ENCODE results near the gene DNASE1L1. TPM values are rescaled to one million over a fixed set of nuclear protein-coding genes. Genes with fewer than 3 reads are reported as not detected.

DNASE1L1 gene
- total RNA-seq, 1 donor from 2014 or later, result 35.1 TPM

DNA sequence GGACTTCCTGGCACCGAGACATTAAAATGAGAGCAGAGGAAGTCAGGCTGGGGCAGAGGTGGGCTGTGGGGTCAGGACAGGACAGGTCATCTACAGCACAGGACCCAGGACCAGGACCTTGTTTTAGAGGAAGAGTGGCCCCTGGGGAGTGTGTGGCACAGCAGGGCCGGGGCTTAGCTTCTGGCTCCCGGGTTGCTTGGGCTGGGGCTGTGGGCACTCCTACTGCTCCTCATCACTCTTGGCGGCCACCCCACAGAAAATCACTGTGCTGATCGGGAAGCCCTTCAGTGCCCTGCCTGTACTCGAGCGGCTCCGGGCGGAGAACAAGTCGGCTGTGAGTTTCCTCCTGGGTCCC lies 11.3 kb upstream of the DNASE1L1 start:
- H2AFZ ChIP-seq (ENCODE audit: low read depth, low read length), result no peak overlapping the region
- no peaks in the 10 kb centered on the region for H3K36me3 Mint-ChIP-seq (ENCODE audit: low read depth, unreplicated experiment)
- H3K27me3 Mint-ChIP-seq (ENCODE audit: low read depth, unreplicated experiment), result no peaks in the 10 kb centered on the region
- DNase-seq (ENCODE audit: low read depth) (no peak), FAIRE-seq (no peak)
- TF ChIP-seq, protein P1, sequence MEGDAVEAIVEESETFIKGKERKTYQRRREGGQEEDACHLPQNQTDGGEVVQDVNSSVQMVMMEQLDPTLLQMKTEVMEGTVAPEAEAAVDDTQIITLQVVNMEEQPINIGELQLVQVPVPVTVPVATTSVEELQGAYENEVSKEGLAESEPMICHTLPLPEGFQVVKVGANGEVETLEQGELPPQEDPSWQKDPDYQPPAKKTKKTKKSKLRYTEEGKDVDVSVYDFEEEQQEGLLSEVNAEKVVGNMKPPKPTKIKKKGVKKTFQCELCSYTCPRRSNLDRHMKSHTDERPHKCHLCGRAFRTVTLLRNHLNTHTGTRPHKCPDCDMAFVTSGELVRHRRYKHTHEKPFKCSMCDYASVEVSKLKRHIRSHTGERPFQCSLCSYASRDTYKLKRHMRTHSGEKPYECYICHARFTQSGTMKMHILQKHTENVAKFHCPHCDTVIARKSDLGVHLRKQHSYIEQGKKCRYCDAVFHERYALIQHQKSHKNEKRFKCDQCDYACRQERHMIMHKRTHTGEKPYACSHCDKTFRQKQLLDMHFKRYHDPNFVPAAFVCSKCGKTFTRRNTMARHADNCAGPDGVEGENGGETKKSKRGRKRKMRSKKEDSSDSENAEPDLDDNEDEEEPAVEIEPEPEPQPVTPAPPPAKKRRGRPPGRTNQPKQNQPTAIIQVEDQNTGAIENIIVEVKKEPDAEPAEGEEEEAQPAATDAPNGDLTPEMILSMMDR (IDR thresholded peaks at IDR 0.05; ENCODE audit: insufficient read depth, low read depth, low read length), result no peak
- no peak for TF ChIP-seq EZH2 (IDR thresholded peaks at IDR 0.05; ENCODE audit: insufficient read depth, low read length)
- H3K9me3 Mint-ChIP-seq (ENCODE audit: unreplicated experiment), result no peaks in the 10 kb centered on the region
- no peak overlapping the region for H3K27ac Mint-ChIP-seq (ENCODE audit: unreplicated experiment)
- H3K4me3 ChIP-seq (ENCODE audit: insufficient read depth, low read depth, low read length), result no peak overlapping the region
- H3K4me2 ChIP-seq (ENCODE audit: low read length), result no peak overlapping the region
- H3K4me1 ChIP-seq (ENCODE audit: insufficient read depth, low read length), result no peaks in the 10 kb centered on the region
- H3K9me3 ChIP-seq (ENCODE audit: insufficient read depth, low read depth, low read length), result no peaks in the 10 kb centered on the region
- no peak overlapping the region for H3K27ac ChIP-seq (ENCODE audit: low read depth, low read length)
- H3K4me3 Mint-ChIP-seq (ENCODE audit: unreplicated experiment), result no peak overlapping the region
- no peaks in the 10 kb centered on the region for H4K20me1 ChIP-seq (ENCODE audit: insufficient read depth, low read length)
- no peaks in the 10 kb centered on the region for H3K27me3 ChIP-seq (ENCODE audit: insufficient read depth, low read length)
- H3K79me2 ChIP-seq (ENCODE audit: insufficient read depth, low read length), result no peaks in the 10 kb centered on the region
- no peaks in the 10 kb centered on the region for H3K4me1 Mint-ChIP-seq (ENCODE audit: low read depth, unreplicated experiment)
- H3K9ac ChIP-seq (ENCODE audit: low read length), result no peak overlapping the region
- H3K36me3 ChIP-seq (ENCODE audit: insufficient read depth, low read length), result no peaks in the 10 kb centered on the region

DNA sequence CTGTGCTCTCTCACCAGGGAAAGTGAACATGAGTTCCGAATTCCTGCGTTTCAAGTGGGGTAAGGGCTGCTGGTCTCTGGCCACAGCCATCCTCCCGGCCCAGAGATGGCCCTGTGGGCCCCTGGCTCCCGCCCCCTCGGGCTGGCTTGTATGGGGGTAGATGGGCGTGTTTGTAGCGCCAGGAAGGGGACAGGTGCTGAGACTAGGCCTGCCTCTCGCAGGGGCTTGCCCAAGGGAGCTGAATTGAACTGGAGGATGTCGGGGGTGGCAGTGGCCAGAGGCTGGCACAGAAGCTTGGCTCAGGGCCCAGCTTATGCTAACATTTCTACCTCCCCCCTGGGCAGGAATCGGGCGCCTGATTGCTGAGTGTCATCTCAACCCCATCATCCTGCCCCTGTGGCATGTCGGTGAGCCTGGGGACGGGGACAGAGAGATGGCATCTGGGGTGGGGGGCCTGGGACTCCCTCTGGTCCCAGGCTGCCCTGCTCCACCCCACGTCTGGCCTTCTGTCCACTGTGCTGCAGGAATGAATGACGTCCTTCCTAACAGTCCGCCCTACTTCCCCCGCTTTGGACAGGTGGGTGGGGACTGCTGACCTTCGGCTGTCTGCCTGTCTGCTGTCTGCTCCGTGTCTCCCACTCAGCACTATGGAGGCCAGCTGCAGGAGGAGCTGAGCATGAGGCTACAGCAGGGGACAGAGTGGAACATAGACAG lies 10.8 kb upstream of the DNASE1L1 start:
- H3K27ac ChIP-seq (ENCODE audit: low read depth, low read length), result no peak overlapping the region
- no peaks in the 10 kb centered on the region for H3K36me3 ChIP-seq (ENCODE audit: insufficient read depth, low read length)
- Mint-ChIP-seq H3K4me1 (ENCODE audit: low read depth, unreplicated experiment) (no peaks in the 10 kb centered on the region), H3K4me3 (ENCODE audit: unreplicated experiment) (no peak overlapping the region), H3K27me3 (ENCODE audit: low read depth, unreplicated experiment) (no peaks in the 10 kb centered on the region), H3K36me3 (ENCODE audit: low read depth, unreplicated experiment) (no peaks in the 10 kb centered on the region), H3K27ac (ENCODE audit: unreplicated experiment) (no peak overlapping the region), H3K9me3 (ENCODE audit: unreplicated experiment) (no peaks in the 10 kb centered on the region)
- FAIRE-seq (no peak), DNase-seq (ENCODE audit: low read depth) (no peak)
- H4K20me1 ChIP-seq (ENCODE audit: insufficient read depth, low read length), result no peaks in the 10 kb centered on the region
- H3K4me3 ChIP-seq (ENCODE audit: insufficient read depth, low read depth, low read length), result no peak overlapping the region
- H3K9ac ChIP-seq (ENCODE audit: low read length), result no peak overlapping the region
- no peaks in the 10 kb centered on the region for H3K4me1 ChIP-seq (ENCODE audit: insufficient read depth, low read length)
- H3K27me3 ChIP-seq (ENCODE audit: insufficient read depth, low read length), result no peaks in the 10 kb centered on the region
- H2AFZ ChIP-seq (ENCODE audit: low read depth, low read length), result no peak overlapping the region
- no peaks in the 10 kb centered on the region for H3K9me3 ChIP-seq (ENCODE audit: insufficient read depth, low read depth, low read length)
- TF ChIP-seq, protein P1 (IDR thresholded peaks at IDR 0.05; ENCODE audit: insufficient read depth, low read depth, low read length), result no peak
- TF ChIP-seq EZH2 (IDR thresholded peaks at IDR 0.05; ENCODE audit: insufficient read depth, low read length), result no peak
- no peaks in the 10 kb centered on the region for H3K79me2 ChIP-seq (ENCODE audit: insufficient read depth, low read length)
- H3K4me2 ChIP-seq (ENCODE audit: low read length), result no peak overlapping the region

DNA sequence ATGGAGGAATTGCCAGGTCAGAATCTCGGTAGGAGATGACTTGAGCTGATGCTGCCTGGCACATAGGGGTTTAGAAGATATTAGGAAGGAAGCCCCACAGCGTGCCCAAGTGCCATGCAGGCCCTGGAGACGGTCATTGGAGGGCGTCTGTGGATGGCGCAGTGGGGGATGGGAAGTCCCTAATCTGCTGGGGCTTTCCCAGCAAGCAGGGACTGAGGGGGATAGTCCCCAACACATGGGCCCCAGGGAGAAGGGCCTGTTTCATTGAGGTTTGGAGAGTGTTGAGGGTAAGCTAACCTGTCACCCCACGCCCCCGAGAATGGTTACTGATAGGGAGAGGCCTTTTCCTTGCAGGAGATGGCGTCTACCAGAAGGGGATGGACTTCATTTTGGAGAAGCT lies 10.1 kb upstream of the DNASE1L1 start:
- Histone ChIP-seq H3K4me3 (ENCODE audit: insufficient read depth, low read depth, low read length) (no peak overlapping the region), H3K4me1 (ENCODE audit: insufficient read depth, low read length) (no peaks in the 10 kb centered on the region), H3K27ac (ENCODE audit: low read depth, low read length) (no peak overlapping the region), H3K9ac (ENCODE audit: low read length) (no peak overlapping the region), H4K20me1 (ENCODE audit: insufficient read depth, low read length) (no peaks in the 10 kb centered on the region), H3K79me2 (ENCODE audit: insufficient read depth, low read length) (no peaks in the 10 kb centered on the region), H2AFZ (ENCODE audit: low read depth, low read length) (no peak overlapping the region), H3K9me3 (ENCODE audit: insufficient read depth, low read depth, low read length) (no peaks in the 10 kb centered on the region), H3K4me2 (ENCODE audit: low read length) (no peak overlapping the region), H3K27me3 (ENCODE audit: insufficient read depth, low read length) (no peaks in the 10 kb centered on the region), H3K36me3 (ENCODE audit: insufficient read depth, low read length) (no peaks in the 10 kb centered on the region)
- FAIRE-seq (no peak), DNase-seq (ENCODE audit: low read depth) (no peak)
- no peaks in the 10 kb centered on the region for H3K9me3 Mint-ChIP-seq (ENCODE audit: unreplicated experiment)
- H3K27ac Mint-ChIP-seq (ENCODE audit: unreplicated experiment), result no peak overlapping the region
- no peaks in the 10 kb centered on the region for H3K36me3 Mint-ChIP-seq (ENCODE audit: low read depth, unreplicated experiment)
- H3K4me1 Mint-ChIP-seq (ENCODE audit: low read depth, unreplicated experiment), result no peaks in the 10 kb centered on the region
- TF ChIP-seq, protein P1 (IDR thresholded peaks at IDR 0.05; ENCODE audit: insufficient read depth, low read depth, low read length), result no peak
- no peak for TF ChIP-seq EZH2 (IDR thresholded peaks at IDR 0.05; ENCODE audit: insufficient read depth, low read length)
- no peak overlapping the region for H3K4me3 Mint-ChIP-seq (ENCODE audit: unreplicated experiment)
- no peaks in the 10 kb centered on the region for H3K27me3 Mint-ChIP-seq (ENCODE audit: low read depth, unreplicated experiment)
